ENCODE results near the gene TMEM266.

DNA sequence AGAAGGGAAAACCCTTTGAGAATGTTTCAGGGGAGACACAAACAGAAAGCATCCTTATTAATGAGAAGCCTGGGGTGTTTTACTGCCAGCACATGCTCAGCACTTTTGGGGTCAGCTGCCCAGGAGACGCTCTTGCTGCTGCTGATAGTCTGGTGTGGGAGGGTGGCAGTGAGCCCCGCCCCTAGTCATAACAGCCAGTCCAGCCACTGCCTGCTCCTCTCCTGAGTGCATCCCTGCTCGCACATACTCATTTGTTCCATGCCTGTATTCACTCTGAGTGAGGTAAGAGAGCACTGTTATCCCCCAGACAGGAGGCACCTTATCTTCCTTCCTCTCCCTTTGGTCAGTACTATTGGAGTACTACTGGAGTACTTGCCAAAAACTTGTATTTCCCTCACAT, 150.2 kb downstream of the TMEM266 start:
- TF ChIP-seq, protein P1, sequence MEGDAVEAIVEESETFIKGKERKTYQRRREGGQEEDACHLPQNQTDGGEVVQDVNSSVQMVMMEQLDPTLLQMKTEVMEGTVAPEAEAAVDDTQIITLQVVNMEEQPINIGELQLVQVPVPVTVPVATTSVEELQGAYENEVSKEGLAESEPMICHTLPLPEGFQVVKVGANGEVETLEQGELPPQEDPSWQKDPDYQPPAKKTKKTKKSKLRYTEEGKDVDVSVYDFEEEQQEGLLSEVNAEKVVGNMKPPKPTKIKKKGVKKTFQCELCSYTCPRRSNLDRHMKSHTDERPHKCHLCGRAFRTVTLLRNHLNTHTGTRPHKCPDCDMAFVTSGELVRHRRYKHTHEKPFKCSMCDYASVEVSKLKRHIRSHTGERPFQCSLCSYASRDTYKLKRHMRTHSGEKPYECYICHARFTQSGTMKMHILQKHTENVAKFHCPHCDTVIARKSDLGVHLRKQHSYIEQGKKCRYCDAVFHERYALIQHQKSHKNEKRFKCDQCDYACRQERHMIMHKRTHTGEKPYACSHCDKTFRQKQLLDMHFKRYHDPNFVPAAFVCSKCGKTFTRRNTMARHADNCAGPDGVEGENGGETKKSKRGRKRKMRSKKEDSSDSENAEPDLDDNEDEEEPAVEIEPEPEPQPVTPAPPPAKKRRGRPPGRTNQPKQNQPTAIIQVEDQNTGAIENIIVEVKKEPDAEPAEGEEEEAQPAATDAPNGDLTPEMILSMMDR (IDR thresholded peaks at IDR 0.05; ENCODE audit: insufficient read depth, low read length, poor library complexity, severe bottlenecking) = no peak
- no peak for TF ChIP-seq EZH2phosphoT487 (conservative IDR thresholded peaks at IDR 0.05; ENCODE audit: low read length)
